Vagina (tissue), 2 donors: ENCODE results near the gene TCEAL7.

ENCODE experiments used
- POLR2A ChIP-seq, 2 donors: fragments of 450-650 bp; IDR thresholded peaks; one replicate each; pipeline ENCODE4 v1.6.1; 2017; ENCODE audit warnings: antibody characterized with exemption in 2 of 2, mild to moderate bottlenecking in 2 of 2, moderate library complexity in 2 of 2
- POLR2AphosphoS5 ChIP-seq, 2 donors: sonication (generic); formaldehyde crosslinking; IDR thresholded peaks; one replicate each; pipeline ENCODE4 v1.9.0; 2017; ENCODE audit warnings: antibody characterized with exemption in 2 of 2, mild to moderate bottlenecking in 2 of 2, low read depth in 1 of 2; ENCODE audit not compliant: insufficient read depth in 1 of 2
- TF ChIP-seq, protein P1 (sequence below), 3 experiments: fragments of 450-650 bp in 2 of 3; fragments of 200-600 bp in 1 of 3; sonication (generic) in 1 of 3; IDR thresholded peaks; one replicate each; pipeline ENCODE4 v1.5.1; 2017 to 2019; ENCODE audit warnings: antibody characterized with exemption in 3 of 3, mild to moderate bottlenecking in 2 of 3, moderate library complexity in 2 of 3

DNA sequence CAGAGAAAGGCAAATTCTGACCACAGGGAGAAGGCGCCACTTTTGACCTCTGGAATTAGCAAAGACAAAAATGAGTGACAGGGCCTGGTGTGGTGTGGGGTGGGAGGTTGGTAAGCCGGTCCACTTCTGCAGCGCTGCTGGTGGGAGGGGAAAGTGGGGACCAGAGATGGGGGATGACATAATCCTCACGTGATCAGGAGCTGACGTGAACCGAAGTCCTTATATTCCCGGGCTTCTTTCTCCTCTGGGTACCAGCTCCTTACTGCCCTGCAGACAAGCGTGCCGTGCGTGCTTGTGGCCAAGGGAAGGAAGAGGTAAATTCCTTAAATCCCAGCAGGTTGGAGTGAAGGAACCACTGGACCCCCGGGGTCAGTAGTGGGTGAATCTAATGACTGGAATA, at the start of gene TCEAL7:
- TF ChIP-seq POLR2AphosphoS5 (IDR thresholded peaks at IDR 0.05; ENCODE audit: insufficient read depth in 1 of 2, low read depth in 1 of 2) (peak; percentile 47 to 48), POLR2A (IDR thresholded peaks at IDR 0.05) (peak in 1 of 2 donors; percentile 30)
- TF ChIP-seq, protein P1, sequence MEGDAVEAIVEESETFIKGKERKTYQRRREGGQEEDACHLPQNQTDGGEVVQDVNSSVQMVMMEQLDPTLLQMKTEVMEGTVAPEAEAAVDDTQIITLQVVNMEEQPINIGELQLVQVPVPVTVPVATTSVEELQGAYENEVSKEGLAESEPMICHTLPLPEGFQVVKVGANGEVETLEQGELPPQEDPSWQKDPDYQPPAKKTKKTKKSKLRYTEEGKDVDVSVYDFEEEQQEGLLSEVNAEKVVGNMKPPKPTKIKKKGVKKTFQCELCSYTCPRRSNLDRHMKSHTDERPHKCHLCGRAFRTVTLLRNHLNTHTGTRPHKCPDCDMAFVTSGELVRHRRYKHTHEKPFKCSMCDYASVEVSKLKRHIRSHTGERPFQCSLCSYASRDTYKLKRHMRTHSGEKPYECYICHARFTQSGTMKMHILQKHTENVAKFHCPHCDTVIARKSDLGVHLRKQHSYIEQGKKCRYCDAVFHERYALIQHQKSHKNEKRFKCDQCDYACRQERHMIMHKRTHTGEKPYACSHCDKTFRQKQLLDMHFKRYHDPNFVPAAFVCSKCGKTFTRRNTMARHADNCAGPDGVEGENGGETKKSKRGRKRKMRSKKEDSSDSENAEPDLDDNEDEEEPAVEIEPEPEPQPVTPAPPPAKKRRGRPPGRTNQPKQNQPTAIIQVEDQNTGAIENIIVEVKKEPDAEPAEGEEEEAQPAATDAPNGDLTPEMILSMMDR (IDR thresholded peaks at IDR 0.05): no peak
